Ishikawa (cell line): ENCODE measurements around the gene MRPL44.

Experiments
- CEBPB ChIP-seq: IDR thresholded peaks from 2 replicates; pipeline ENCODE4 v1.6.1; 2012
- NFIC ChIP-seq: IDR thresholded peaks from 2 replicates; pipeline ENCODE4 v1.6.1; 2012
- RAD21 ChIP-seq: IDR thresholded peaks from 2 replicates; pipeline ENCODE4 v1.6.1; 2012; ENCODE audit warnings: low read depth
- TF ChIP-seq, protein P1 (sequence below): IDR thresholded peaks from 2 replicates; pipeline ENCODE4 v1.6.1; 2012

GRCh38 chr2:223994562-223995162, 37.4 kb downstream of the MRPL44 start:
- TF ChIP-seq RAD21 (no peak), NFIC (no peak), CEBPB (no peak)
- TF ChIP-seq, protein P1, sequence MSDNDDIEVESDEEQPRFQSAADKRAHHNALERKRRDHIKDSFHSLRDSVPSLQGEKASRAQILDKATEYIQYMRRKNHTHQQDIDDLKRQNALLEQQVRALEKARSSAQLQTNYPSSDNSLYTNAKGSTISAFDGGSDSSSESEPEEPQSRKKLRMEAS: no peak
